Measurements from ENCODE around the gene TBX4.

DNA sequence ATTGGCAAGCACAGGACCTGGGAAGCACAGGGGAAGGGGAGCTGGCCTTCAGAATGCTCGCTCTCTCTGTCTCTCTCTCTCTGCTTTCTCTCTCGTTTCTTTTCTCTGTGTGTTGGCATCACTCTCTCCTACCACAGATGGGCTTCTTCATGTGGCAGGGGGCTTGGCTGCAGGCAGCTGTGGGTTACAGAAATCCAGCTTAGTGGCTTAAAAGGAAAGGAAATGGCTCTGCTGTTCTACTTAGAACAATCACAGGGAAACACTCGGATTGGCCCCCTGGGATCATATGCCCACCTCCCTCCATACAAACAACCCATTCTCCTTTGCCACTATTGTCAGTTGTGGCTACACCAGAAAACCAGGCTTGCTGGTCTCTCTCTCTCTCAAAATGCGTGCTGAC, 32.2 kb upstream of the TBX4 start:
- TF ChIP-seq, protein P1, sequence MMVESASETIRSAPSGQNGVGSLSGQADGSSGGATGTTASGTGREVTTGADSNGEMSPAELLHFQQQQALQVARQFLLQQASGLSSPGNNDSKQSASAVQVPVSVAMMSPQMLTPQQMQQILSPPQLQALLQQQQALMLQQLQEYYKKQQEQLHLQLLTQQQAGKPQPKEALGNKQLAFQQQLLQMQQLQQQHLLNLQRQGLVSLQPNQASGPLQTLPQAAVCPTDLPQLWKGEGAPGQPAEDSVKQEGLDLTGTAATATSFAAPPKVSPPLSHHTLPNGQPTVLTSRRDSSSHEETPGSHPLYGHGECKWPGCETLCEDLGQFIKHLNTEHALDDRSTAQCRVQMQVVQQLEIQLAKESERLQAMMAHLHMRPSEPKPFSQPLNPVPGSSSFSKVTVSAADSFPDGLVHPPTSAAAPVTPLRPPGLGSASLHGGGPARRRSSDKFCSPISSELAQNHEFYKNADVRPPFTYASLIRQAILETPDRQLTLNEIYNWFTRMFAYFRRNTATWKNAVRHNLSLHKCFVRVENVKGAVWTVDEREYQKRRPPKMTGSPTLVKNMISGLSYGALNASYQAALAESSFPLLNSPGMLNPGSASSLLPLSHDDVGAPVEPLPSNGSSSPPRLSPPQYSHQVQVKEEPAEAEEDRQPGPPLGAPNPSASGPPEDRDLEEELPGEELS (CRISPR knock-in tag; IDR thresholded peaks at IDR 0.05), result no peak
- TF ChIP-seq ZNF749 (CRISPR knock-in tag; IDR thresholded peaks at IDR 0.05; ENCODE audit: borderline replicate concordance) (no peak), ZNF652 (CRISPR knock-in tag; IDR thresholded peaks at IDR 0.05; ENCODE audit: borderline replicate concordance, low read depth) (no peak), ZNF549 (CRISPR knock-in tag; IDR thresholded peaks at IDR 0.05) (no peak), ZNF432 (CRISPR knock-in tag; IDR thresholded peaks at IDR 0.05; ENCODE audit: borderline replicate concordance) (no peak), ZNF670 (CRISPR knock-in tag; IDR thresholded peaks at IDR 0.05; ENCODE audit: borderline replicate concordance) (no peak), ZNF329 (CRISPR knock-in tag; IDR thresholded peaks at IDR 0.05; ENCODE audit: low read depth) (no peak), ZNF337 (CRISPR knock-in tag; IDR thresholded peaks at IDR 0.05; ENCODE audit: borderline replicate concordance, low read depth) (no peak), ZNF282 (IDR thresholded peaks at IDR 0.05; ENCODE audit: partially characterized antibody) (no peak), EZH2 (conservative IDR thresholded peaks at IDR 0.05; ENCODE audit: low read depth, low read length) (no peak), POLR2A (IDR thresholded peaks at IDR 0.05; ENCODE audit: insufficient read depth in 1 of 2, low read depth in 2 of 2, low read length in 2 of 2) (no peak)
- TF ChIP-seq, protein P2, sequence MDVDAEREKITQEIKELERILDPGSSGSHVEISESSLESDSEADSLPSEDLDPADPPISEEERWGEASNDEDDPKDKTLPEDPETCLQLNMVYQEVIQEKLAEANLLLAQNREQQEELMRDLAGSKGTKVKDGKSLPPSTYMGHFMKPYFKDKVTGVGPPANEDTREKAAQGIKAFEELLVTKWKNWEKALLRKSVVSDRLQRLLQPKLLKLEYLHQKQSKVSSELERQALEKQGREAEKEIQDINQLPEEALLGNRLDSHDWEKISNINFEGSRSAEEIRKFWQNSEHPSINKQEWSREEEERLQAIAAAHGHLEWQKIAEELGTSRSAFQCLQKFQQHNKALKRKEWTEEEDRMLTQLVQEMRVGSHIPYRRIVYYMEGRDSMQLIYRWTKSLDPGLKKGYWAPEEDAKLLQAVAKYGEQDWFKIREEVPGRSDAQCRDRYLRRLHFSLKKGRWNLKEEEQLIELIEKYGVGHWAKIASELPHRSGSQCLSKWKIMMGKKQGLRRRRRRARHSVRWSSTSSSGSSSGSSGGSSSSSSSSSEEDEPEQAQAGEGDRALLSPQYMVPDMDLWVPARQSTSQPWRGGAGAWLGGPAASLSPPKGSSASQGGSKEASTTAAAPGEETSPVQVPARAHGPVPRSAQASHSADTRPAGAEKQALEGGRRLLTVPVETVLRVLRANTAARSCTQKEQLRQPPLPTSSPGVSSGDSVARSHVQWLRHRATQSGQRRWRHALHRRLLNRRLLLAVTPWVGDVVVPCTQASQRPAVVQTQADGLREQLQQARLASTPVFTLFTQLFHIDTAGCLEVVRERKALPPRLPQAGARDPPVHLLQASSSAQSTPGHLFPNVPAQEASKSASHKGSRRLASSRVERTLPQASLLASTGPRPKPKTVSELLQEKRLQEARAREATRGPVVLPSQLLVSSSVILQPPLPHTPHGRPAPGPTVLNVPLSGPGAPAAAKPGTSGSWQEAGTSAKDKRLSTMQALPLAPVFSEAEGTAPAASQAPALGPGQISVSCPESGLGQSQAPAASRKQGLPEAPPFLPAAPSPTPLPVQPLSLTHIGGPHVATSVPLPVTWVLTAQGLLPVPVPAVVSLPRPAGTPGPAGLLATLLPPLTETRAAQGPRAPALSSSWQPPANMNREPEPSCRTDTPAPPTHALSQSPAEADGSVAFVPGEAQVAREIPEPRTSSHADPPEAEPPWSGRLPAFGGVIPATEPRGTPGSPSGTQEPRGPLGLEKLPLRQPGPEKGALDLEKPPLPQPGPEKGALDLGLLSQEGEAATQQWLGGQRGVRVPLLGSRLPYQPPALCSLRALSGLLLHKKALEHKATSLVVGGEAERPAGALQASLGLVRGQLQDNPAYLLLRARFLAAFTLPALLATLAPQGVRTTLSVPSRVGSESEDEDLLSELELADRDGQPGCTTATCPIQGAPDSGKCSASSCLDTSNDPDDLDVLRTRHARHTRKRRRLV (CRISPR knock-in tag; IDR thresholded peaks at IDR 0.05), result no peak
- TF ChIP-seq, protein P3, sequence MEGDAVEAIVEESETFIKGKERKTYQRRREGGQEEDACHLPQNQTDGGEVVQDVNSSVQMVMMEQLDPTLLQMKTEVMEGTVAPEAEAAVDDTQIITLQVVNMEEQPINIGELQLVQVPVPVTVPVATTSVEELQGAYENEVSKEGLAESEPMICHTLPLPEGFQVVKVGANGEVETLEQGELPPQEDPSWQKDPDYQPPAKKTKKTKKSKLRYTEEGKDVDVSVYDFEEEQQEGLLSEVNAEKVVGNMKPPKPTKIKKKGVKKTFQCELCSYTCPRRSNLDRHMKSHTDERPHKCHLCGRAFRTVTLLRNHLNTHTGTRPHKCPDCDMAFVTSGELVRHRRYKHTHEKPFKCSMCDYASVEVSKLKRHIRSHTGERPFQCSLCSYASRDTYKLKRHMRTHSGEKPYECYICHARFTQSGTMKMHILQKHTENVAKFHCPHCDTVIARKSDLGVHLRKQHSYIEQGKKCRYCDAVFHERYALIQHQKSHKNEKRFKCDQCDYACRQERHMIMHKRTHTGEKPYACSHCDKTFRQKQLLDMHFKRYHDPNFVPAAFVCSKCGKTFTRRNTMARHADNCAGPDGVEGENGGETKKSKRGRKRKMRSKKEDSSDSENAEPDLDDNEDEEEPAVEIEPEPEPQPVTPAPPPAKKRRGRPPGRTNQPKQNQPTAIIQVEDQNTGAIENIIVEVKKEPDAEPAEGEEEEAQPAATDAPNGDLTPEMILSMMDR (CRISPR knock-in tag; IDR thresholded peaks at IDR 0.05), result no peak
- TF ChIP-seq, protein P4, sequence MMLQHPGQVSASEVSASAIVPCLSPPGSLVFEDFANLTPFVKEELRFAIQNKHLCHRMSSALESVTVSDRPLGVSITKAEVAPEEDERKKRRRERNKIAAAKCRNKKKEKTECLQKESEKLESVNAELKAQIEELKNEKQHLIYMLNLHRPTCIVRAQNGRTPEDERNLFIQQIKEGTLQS (CRISPR knock-in tag; IDR thresholded peaks at IDR 0.05), result no peak

Measured in HepG2 (cell line).